ENCODE data around the gene KRT83.

- TF ChIP-seq, protein P1, sequence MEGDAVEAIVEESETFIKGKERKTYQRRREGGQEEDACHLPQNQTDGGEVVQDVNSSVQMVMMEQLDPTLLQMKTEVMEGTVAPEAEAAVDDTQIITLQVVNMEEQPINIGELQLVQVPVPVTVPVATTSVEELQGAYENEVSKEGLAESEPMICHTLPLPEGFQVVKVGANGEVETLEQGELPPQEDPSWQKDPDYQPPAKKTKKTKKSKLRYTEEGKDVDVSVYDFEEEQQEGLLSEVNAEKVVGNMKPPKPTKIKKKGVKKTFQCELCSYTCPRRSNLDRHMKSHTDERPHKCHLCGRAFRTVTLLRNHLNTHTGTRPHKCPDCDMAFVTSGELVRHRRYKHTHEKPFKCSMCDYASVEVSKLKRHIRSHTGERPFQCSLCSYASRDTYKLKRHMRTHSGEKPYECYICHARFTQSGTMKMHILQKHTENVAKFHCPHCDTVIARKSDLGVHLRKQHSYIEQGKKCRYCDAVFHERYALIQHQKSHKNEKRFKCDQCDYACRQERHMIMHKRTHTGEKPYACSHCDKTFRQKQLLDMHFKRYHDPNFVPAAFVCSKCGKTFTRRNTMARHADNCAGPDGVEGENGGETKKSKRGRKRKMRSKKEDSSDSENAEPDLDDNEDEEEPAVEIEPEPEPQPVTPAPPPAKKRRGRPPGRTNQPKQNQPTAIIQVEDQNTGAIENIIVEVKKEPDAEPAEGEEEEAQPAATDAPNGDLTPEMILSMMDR (conservative IDR thresholded peaks at IDR 0.05; ENCODE audit: low read depth, low read length): no peak
- no peak for TF ChIP-seq EZH2 (IDR thresholded peaks at IDR 0.05; ENCODE audit: borderline replicate concordance, low read depth, low read length, poor library complexity, severe bottlenecking)
Observed at GRCh38 chr12:52294803-52295202, 26.4 kb downstream of the KRT83 start.

Measured in A673 (cell line).